SIG-M5 treated with dmso at 0.1 percent for 504 hours (cell line): ENCODE data around the gene DHX57.

ENCODE experiments used
- DNase-seq: peaks from one replicate; lab custom pipeline; 2025; ENCODE audit not compliant: unreplicated experiment; lab: John Stamatoyannopoulos, UW

The DHX57 gene

DNA sequence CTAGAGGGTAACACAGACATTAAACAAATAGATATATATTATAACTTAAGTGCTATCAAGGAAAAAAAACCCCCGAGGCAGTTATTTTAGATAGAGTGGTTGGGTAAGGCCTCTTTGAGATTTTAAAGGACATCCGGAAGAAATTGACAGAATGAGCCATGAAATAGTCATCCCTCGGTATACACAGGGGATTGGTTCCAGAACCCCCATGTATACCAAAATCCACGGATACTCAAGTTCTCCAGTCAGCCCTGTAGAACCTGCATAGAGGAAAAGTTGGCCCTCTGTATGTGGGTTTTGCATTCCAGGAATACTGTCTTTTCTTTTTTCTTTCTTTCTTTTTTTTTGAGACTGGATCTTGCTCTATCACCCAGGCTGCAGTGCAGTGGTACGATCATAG is 2.0 kb downstream of the DHX57 start:
- DNase-seq = no peak

DNA sequence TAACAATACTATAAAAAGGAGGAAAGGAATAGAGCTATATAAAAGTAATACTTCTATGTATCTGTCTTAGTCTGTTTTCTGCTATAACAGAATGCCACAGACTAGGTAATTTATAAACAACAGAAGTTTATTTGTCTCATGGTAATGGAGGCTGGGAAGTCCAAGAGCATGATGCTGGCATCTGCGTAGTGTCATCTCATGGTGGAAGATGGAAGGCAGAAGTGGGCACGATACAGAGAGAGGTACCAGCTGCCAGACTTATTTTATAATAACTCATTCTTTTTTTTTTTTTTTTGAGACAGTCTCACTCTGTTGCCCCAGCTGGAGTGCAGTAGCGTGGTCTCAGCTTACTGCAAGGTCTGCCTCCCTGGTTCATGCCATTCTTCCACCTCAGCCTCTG is 4.3 kb downstream of the DHX57 start:
- DNase-seq = no peak

DNA sequence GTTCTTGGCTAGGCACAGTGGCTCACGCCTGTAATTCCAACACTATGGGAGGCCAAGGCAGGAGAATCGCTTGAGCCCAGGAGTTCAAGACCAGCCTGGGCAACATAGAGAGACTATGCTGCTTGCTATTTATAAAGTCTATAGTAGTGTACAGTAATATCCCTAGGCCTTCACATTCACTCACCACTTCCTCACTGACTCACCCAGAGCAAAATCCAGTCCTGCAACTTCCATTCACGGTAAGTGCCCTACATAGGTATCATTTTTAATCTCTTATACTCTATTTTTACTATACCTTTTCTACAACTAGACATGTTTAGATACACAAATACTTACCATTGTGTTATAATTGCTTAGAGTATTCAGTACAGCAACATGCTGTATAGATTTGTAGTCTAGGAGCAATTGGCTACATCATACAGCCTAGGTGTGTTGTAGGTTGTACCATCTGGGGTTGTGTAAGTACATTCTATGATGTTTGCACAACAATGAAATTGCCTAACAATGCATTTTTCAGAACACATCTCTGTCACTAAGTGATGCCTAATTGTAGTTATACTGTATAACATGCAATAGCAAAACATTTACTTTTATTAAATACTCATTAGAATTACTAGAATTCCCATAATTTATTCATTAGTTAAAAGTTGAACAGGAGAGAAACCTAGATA is 8.8 kb downstream of the DHX57 start:
- peak; percentile 30 for DNase-seq

DNA sequence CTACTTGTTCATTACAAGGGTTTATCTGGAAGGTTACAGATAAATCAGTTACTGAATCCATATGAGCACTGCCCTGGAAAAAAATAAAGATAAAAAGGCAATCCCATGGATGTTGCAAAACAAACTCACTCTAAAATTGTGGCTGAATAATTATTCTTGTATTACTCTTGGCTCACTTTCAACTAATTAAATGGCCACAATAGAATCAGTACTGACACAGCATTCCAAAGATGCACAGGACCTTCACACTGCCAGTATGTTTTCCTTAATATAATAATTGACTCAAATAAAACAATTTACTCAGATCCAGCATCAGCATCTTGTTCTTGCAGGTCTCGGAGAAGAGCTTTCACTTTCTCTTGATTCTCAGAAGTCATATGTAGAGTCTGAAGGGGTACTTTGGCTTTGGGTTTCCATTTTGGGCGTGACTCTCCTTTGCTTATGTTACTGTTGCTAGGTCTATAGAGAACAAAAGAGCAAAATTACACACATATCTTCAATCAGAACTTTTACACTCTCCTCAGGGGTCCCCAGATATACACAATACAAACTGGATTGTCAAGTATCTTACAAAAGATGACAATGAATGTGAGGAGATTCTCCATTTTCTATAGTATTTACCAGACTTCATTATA is 12.6 kb downstream of the DHX57 start:
- no peak for DNase-seq

DNA sequence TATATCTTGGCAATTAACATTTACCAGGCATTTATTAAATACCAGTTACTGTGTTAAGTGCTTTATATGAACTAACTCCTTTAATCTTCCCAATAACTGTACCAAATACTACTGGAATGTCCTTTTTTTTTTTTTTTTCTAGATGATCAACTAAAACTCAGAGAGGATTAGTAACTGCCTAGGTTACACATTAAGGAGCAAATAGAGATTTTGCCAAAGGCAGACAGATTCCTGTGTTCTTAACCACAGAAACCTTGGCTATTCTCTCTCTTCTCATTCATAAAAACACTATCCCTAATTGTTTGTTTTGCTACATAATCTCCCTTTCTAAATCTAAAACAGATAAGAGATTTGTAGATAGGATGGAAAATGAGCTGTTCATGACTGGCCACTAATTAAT is 13.3 kb downstream of the DHX57 start:
- DNase-seq = no peak

DNA sequence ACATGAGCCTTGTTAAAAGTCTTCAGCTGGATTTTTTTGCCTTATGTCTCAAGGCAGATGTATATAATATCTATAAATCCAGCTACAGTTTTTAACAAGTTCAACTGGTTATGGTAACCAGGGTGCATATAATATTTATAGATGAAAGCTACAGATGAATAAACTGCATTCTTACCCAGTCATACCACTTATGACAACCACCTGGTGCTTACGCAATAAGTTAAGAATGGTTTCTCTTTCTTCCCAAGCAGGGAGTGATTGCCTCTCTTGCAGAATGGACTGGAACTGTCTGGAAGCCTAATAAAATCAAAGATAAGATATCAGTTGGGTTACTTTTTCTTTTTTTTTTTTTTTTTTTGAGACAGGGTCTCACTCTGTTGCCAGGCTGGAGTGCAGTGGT is 19.6 kb downstream of the DHX57 start:
- peak; percentile 41 for DNase-seq

DNA sequence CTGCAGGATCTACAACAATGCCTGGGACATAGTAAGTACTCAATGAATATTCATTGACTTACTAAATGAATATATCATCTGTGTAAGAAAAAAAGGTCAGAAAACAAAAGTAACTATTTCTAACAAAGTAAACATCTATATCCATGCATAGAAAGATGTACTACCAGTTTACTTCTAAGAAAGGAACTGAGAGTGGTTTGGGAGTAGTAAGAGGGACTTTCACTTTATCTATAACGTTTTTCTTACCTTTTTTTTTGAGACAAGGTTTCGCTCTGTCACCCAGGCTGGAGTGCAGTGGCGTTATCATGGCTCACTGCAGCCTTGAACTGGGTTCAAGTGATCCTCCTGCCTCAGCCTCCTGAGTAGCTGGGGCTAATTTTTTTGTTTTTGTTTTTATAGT is 25.7 kb downstream of the DHX57 start:
- no peak for DNase-seq

DNA sequence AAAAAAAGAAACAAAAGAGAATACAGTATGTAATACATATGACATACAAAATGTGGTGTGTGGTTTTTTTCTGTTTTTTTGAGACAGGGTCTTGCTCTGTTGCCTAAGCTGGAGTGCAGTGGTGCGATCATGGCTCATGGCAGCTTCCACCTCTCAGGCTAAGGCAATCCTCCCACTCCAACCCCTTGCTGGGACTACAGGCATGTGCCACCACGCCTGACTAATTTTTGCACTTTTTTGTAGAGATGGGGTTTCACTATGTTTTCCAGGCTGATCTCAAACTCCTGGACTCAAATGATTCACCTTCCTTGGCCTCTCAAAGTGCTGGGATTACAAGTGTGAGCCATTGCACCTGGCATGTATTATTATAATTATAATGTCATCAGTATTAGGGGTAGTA is 38.9 kb downstream of the DHX57 start:
- no peak for DNase-seq

DNA sequence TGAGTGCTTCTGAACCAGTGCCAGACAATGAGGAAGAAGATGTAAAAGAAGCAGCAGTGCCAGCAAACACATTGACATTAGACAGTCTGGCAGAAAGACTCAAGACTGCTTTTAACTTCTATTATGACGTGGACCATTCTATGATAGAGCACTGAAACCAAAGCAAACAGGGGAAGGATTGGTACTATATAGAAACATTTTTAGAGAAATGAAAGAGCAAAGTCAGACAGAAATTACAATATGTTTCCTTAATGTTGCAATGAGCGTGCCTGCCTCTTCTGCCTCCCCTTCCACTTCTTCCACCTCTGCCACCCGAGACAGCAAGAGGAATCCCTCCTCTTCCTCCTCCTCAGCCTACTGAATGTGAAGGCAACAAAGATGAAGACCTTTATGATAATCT is 39.7 kb downstream of the DHX57 start:
- peak; percentile 95 for DNase-seq

DNA sequence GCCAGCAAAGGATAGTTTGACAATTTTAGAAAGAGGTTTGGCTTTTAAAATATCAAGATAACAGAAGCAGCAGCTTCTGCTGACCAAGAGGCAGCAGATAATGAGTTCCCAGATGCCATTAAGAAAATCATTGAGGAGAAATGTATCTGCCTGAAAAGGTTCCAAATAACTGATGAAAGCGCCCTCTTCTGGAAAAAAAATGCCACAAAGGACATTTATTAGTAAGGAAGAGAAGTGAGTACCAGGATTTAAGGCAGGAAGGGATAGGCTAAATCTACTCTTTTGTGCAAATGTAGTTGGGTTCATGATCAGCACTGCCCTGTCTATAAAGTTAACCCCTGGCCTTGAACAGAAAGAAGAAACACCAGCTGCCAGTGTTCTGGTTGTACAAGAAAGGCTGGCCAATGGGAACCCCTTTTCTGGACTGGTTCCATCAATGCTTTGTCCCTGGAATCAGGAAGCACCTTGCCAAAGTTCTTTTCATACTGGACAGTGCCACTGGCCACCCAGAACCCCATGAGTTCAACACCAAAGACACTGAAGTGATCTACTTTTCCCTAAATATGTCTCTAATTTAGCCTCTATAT is 40.6 kb downstream of the DHX57 start:
- DNase-seq = peak; percentile 8

DNA sequence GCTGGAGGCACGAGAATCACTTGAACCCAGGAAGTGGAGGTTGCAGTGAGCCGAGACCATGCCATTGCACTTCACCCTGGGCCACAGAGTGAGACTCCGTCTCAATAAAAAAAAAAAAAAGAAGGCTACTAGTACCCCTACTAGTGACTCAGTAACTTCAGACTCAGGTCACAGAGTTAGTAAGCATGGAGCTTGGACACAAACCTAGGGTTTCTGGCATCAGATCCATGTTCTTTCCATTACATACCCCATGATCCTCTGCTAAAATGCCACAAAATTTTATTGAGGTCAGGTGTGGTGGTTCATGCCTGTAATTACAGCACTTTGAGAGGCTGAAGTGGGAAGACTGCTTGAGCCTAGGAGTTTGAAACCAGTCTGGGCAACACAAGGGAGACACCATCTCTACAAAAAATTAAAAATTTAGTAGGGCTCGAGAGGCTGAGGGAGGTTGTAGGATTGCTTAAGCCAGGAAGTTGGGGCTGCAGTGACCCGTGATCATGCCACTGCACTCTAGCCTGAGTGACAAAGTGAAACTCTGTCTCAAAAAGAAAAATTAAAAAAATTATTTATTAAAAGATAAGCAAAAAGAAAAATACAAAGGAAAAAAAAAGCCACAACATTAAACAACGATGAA is 45.1 kb downstream of the DHX57 start:
- peak; percentile 41 for DNase-seq

DNA sequence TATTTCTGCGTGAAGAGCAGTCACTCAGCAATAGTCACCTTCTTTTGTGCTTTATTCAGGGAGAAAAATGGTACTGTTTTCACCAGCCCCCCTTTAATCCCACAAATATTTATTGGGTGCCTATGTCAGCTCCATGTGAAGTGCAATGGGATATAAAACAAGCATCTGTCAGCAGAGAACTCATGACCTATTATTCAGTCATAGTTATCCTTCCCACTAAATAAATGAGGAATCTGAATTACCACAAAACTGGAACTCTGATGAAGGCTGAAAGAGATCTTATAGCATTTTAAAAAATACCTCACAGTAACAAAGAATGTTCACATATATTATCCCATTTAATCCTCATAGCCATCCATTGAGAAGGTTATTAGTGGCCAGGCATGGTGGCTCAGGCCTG is 45.8 kb downstream of the DHX57 start:
- no peak for DNase-seq

DNA sequence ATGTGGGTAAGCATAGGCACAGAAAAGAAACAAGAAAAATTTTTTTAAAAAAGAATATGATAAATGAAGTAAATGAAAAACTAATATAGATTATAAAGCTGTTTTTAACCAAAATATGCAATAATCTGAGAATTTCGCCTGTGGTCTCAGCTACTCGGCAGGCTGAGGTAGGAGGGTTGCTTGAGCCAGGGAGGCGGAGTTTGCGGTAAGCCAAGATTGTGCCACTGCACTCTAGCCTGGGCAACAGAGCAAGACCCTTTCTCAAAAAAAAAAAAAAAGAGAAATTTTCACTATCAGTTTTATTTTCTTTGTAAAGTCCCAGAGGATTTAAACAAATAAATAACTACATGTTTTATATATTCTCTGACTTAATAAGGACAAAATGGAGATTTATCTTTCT is 47.3 kb downstream of the DHX57 start:
- no peak for DNase-seq

DNA sequence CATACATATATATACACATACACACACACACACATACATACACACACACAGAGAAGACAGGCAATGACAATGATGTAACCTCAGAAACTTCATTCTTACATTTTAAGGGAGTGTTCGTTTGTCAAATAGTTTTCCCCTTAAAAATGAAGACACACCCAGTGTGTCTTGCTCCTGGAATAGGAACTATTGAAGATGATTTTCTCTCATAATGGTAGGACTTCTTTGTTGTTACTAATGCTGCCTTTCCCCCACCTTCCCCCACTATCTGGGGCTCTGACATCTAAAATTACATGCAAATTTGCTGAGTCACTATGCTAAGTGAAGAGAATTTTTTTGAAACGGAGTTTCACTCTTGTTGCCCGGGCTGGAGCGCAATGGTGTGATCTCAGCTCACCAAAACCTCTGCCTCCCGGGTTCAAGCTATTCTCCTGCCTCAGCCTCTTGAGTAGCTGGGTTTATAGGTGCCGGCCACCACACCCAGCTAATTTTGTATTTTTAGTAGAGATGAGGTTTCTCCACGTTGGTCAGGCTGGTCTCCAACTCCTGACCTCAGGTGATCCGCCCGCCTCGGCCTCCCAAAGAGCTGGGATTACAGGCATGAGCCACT is 48.1 kb downstream of the DHX57 start:
- peak; percentile 45 for DNase-seq

DNA sequence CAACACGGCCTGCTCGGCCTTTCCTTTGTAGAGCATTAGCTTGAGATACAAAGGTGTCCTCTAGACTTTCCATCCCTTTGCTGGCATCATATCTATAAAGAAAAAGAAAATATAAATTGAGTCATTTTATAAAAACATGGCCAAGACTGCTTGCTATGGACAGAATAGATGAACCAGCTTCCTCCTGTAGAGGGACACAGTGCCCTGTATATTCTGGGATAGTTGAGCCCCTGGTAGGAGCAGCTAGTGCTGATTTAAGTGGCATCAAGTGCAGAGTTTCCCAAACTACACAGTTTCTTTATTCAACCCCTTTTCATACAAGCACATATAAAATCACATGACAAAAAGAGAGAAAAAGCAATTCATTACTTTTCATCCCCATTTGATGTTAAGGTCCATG is 49.8 kb downstream of the DHX57 start:
- no peak for DNase-seq

DNA sequence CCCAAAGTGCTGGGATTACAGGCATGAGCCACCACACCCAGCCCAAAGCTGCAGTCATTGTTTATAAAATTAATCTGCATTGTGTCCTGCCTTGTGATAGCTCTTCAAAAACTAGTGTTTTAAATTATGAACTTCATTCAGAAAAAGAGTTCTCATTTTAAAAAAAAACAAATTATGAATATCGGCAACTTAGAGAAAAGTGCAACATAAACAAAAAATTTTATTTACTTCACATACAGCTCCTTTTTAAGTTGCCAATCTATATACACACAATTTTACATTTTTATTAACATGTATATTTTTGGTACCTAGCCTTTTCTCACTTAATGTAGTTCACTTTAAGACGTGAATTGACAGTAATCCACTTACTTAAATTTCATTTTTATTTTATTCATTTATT is 50.8 kb downstream of the DHX57 start:
- no peak for DNase-seq

DNA sequence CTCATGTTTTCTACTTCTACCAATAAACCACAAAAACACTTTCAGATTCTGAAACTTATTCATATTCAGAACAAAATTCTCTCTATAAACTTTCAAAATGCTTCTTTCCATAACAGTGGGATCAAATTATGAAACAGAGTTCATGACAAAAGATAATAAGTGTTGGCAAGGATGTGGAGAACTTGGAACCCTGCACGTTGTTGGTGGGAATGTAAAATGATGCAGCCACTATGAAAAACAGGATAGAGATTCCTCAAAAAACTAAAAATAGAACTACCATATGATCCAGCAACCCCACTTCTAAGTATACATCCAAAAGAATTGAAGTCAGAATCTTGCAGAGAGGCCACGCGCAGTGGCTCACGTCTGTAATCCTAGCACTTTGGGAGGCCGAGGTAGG is 52.3 kb downstream of the DHX57 start:
- no peak for DNase-seq

DNA sequence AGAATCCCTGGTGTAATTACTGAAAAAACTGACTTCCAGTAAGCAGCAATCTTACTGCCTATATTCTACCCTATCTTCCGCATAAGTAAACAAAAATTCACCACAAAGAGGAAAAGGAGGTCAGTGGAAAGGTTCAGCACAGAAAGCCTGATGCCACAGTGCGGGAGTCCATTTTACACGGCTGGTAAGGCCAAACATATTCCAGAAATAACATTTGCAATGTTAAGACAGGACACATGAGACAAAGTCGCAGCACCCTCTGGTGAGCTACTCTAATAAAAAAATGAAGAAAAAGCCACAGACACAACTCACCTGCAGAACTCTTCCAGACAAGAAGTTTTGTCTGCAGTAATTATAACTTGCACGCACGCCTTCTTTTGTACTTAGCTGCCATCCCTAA is 57.2 kb downstream of the DHX57 start:
- DNase-seq = no peak

DNA sequence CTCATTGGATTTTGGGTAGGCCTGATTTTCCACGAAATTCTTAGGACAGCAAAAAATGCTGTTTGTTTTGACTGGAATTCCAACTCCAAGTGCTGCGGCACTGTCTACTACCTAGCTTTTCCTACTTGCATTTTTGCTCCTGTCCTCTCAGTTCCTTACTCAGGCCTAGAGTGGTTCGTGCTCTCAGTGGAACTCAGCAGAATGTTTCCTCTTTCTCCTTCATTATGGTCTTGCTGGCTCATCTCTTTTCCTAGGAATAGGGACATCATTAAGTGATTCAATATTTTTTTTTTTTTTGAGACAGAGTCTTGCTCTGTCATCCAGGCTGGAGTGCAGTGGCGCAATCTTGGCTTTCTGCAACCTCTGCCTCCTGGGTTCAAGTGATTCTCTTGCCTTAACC is 59.8 kb downstream of the DHX57 start:
- no peak for DNase-seq

DNA sequence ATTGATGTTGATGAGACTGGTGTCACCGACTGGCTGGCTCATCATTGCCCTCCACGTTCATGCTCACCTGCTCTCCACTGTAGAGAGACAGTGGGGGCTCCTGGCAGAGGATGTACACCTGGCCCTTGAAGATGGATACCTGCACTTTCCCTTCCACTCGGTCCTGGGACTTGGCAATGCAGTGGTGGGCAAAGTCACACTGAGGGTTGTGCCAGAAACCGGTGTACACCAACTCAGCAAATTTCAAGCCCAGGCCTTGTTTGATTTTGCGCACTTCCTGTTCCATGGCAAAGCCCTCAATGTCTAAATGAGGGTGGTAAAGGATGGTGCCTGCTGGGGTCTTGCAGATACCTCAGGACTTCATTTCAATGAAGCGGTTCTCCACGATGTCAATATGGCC is 65.2 kb downstream of the DHX57 start:
- DNase-seq = no peak

DNA sequence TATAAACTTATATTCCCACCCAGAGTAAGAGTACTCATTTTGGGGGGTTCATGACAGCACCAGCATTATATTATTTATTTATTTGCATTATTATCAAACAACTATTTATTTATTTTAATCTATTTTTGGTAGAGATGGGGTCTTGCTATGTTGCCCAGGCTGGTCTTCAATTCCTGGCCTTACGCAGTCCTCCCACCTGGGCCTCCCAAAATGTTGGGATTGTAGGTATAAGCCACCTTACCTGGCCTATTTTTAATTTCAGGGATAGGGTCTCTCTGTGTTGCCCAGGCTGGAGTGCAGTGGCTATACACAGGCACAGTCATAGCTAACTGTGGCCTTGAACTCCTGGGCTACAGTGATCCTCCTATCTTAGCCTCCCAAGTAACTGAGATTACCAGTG is 67.1 kb downstream of the DHX57 start:
- no peak for DNase-seq

DNA sequence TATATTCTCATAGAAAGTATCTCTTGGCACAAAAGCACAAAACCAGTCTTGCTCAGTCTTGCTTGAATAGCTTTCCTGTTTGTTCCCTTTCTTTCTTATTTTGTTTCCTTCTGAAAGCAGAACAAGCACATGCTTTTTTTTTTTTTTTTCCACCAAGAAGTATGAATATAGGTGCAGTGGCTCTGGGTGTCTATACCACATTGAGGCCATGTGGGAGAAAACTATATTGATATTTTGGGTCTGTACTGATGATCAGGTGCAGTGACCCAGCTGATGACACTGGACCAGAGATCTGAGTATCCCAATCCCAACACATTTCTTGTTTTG is 69.0 kb downstream of the DHX57 start:
- DNase-seq = no peak
